ENCODE data around the gene ADARB1. TPM values are rescaled to one million over a fixed set of nuclear protein-coding genes. Genes with fewer than 3 reads are reported as not detected.

ADARB1 gene
- total and polyA plus RNA-seq, 2 experiments from 2014 or later, result 4.8 to 14.8 TPM

DNA sequence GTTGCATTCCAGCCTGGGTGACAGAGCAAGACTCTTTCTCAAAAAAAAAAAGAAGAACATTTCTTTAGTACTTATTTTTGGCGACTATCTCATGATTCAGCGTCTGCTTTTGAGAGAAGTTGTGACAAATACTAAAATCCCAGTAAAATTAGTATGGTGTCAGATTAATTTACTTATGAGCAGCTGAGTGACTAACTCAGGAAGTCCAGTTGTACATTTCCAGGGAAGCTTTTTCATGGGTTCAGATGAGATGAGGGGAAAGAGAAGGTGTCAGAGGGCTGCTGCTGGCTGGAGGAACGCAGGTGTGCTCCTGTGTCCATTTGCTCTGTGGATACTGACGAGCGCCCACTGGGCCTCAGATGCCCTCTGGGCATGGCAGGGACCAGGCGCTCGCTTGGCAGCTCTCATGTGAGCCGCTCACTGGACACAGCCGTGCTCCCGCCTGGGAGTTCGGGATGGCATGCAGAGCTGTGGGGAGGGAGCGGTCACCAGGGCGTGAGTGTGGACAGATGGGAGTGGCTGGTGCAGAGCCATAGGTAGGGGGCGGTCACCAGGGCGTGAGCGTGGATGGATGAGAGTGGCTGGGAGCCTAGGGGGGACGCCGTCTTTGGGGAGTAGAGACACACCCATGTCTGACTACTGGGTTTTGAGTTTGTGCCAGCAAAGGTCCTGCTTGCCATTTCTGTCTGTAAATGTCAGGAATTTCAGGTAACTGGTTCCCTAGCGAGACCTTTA, 55.0 kb downstream of the ADARB1 start (continued):
- TF ChIP-seq, protein P1, sequence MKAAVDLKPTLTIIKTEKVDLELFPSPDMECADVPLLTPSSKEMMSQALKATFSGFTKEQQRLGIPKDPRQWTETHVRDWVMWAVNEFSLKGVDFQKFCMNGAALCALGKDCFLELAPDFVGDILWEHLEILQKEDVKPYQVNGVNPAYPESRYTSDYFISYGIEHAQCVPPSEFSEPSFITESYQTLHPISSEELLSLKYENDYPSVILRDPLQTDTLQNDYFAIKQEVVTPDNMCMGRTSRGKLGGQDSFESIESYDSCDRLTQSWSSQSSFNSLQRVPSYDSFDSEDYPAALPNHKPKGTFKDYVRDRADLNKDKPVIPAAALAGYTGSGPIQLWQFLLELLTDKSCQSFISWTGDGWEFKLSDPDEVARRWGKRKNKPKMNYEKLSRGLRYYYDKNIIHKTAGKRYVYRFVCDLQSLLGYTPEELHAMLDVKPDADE (IDR thresholded peaks at IDR 0.05), result no peak
- no peak for TF ChIP-seq POLR2AphosphoS5 (IDR thresholded peaks at IDR 0.05; ENCODE audit: low read depth)
- TF ChIP-seq REST (IDR thresholded peaks at IDR 0.05; ENCODE audit: unreplicated experiment), result no peak

GRCh38 chr21:45130324-45130774, 56.0 kb downstream of the ADARB1 start:
- Histone ChIP-seq H3K4me1 (ENCODE audit: insufficient read depth) (no peaks in the 10 kb centered on the region), H3K36me3 (ENCODE audit: insufficient read depth) (no peaks in the 10 kb centered on the region), H3K27me3 (ENCODE audit: insufficient read depth) (no peaks in the 10 kb centered on the region), H3K79me2 (replicated peaks; ENCODE audit: insufficient read depth) (no peaks in the 10 kb centered on the region), H2AFZ (no peak overlapping the region), H3K9me2 (ENCODE audit: insufficient read depth) (no peaks in the 10 kb centered on the region), H3K27ac (ENCODE audit: low read depth) (no peak overlapping the region), H3K4me3 (no peak overlapping the region), H4K20me1 (replicated peaks; ENCODE audit: insufficient read depth) (peaks cover 6% of the 10 kb centered on the region; the same call in 1 of the 2 replicates), H3K4me2 (no peak overlapping the region), H3F3A (replicated peaks; ENCODE audit: low read depth) (no peaks in the 10 kb centered on the region)
- H3K9me3 Mint-ChIP-seq, result no peaks in the 10 kb centered on the region
- no peak overlapping the region for H3K4me3 Mint-ChIP-seq
- ATAC-seq, result no peak
- no peaks in the 10 kb centered on the region for H3K36me3 Mint-ChIP-seq (ENCODE audit: low read depth)
- DNase-seq (ENCODE audit: low spot score), result no peak
- TF ChIP-seq, protein P1 (IDR thresholded peaks at IDR 0.05), result no peak
- TF ChIP-seq, protein P2, sequence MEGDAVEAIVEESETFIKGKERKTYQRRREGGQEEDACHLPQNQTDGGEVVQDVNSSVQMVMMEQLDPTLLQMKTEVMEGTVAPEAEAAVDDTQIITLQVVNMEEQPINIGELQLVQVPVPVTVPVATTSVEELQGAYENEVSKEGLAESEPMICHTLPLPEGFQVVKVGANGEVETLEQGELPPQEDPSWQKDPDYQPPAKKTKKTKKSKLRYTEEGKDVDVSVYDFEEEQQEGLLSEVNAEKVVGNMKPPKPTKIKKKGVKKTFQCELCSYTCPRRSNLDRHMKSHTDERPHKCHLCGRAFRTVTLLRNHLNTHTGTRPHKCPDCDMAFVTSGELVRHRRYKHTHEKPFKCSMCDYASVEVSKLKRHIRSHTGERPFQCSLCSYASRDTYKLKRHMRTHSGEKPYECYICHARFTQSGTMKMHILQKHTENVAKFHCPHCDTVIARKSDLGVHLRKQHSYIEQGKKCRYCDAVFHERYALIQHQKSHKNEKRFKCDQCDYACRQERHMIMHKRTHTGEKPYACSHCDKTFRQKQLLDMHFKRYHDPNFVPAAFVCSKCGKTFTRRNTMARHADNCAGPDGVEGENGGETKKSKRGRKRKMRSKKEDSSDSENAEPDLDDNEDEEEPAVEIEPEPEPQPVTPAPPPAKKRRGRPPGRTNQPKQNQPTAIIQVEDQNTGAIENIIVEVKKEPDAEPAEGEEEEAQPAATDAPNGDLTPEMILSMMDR (conservative IDR thresholded peaks at IDR 0.05; ENCODE audit: low read depth in 2 of 2), result no peak
- no peak for TF ChIP-seq ZNF114 (CRISPR knock-in tag; IDR thresholded peaks at IDR 0.05)
- TF ChIP-seq POLR2AphosphoS5 (IDR thresholded peaks at IDR 0.05; ENCODE audit: low read depth), result no peak
- TF ChIP-seq NANOG (IDR thresholded peaks at IDR 0.05; ENCODE audit: borderline replicate concordance), result no peak
- TF ChIP-seq, protein P3, sequence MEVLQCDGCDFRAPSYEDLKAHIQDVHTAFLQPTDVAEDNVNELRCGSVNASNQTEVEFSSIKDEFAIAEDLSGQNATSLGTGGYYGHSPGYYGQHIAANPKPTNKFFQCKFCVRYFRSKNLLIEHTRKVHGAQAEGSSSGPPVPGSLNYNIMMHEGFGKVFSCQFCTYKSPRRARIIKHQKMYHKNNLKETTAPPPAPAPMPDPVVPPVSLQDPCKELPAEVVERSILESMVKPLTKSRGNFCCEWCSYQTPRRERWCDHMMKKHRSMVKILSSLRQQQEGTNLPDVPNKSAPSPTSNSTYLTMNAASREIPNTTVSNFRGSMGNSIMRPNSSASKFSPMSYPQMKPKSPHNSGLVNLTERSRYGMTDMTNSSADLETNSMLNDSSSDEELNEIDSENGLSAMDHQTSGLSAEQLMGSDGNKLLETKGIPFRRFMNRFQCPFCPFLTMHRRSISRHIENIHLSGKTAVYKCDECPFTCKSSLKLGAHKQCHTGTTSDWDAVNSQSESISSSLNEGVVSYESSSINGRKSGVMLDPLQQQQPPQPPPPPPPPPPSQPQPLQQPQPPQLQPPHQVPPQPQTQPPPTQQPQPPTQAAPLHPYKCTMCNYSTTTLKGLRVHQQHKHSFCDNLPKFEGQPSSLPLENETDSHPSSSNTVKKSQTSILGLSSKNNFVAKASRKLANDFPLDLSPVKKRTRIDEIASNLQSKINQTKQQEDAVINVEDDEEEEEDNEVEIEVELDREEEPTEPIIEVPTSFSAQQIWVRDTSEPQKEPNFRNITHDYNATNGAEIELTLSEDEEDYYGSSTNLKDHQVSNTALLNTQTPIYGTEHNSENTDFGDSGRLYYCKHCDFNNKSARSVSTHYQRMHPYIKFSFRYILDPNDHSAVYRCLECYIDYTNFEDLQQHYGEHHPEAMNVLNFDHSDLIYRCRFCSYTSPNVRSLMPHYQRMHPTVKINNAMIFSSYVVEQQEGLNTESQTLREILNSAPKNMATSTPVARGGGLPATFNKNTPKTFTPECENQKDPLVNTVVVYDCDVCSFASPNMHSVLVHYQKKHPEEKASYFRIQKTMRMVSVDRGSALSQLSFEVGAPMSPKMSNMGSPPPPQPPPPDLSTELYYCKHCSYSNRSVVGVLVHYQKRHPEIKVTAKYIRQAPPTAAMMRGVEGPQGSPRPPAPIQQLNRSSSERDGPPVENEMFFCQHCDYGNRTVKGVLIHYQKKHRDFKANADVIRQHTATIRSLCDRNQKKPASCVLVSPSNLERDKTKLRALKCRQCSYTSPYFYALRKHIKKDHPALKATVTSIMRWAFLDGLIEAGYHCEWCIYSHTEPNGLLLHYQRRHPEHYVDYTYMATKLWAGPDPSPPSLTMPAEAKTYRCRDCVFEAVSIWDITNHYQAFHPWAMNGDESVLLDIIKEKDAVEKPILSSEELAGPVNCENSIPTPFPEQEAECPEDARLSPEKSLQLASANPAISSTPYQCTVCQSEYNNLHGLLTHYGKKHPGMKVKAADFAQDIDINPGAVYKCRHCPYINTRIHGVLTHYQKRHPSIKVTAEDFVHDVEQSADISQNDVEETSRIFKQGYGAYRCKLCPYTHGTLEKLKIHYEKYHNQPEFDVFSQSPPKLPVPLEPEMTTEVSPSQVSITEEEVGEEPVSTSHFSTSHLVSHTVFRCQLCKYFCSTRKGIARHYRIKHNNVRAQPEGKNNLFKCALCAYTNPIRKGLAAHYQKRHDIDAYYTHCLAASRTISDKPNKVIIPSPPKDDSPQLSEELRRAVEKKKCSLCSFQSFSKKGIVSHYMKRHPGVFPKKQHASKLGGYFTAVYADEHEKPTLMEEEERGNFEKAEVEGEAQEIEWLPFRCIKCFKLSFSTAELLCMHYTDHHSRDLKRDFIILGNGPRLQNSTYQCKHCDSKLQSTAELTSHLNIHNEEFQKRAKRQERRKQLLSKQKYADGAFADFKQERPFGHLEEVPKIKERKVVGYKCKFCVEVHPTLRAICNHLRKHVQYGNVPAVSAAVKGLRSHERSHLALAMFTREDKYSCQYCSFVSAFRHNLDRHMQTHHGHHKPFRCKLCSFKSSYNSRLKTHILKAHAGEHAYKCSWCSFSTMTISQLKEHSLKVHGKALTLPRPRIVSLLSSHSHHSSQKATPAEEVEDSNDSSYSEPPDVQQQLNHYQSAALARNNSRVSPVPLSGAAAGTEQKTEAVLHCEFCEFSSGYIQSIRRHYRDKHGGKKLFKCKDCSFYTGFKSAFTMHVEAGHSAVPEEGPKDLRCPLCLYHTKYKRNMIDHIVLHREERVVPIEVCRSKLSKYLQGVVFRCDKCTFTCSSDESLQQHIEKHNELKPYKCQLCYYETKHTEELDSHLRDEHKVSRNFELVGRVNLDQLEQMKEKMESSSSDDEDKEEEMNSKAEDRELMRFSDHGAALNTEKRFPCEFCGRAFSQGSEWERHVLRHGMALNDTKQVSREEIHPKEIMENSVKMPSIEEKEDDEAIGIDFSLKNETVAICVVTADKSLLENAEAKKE (CRISPR knock-in tag; IDR thresholded peaks at IDR 0.05), result no peak
- no peak for TF ChIP-seq ZNF331 (CRISPR knock-in tag; IDR thresholded peaks at IDR 0.05; ENCODE audit: low read depth)
- no peak for TF ChIP-seq EZH2 (IDR thresholded peaks at IDR 0.05; ENCODE audit: low read depth, unreplicated experiment)
- peaks cover 4% of the 10 kb centered on the region for H3K27me3 Mint-ChIP-seq (ENCODE audit: insufficient read depth, low read depth, poor library complexity)
- no peak overlapping the region for H3K27ac Mint-ChIP-seq
- H3K4me1 Mint-ChIP-seq, result no peaks in the 10 kb centered on the region
